Neuronal stem cell (in vitro differentiated cells): ENCODE data around the gene SHTN1.

ENCODE experiments used
- DNase-seq: peaks from one replicate; pipeline ENCODE4 v3.0.0-alpha.2; 2013; ENCODE audit warnings: low spot score
- H2AFZ ChIP-seq: one replicate; pipeline ENCODE4 v1.6.1; 2013; ENCODE audit warnings: mild to moderate bottlenecking, low read length, inconsistent platforms
- H2AK5ac ChIP-seq: 2 replicates; pipeline ENCODE4 v1.6.1; 2013; ENCODE audit warnings: low read depth, mild to moderate bottlenecking, inconsistent platforms, low read length, moderate library complexity, mixed read lengths
- H2BK120ac ChIP-seq: 2 replicates; pipeline ENCODE4 v1.6.1; 2013; ENCODE audit warnings: low read depth, mild to moderate bottlenecking, inconsistent platforms, low read length, moderate library complexity, mixed read lengths
- H2BK12ac ChIP-seq: one replicate; pipeline ENCODE4 v1.6.1; 2013; ENCODE audit warnings: low read length, inconsistent platforms
- H2BK15ac ChIP-seq: 2 replicates; pipeline ENCODE4 v1.6.1; 2013; ENCODE audit warnings: mild to moderate bottlenecking, low read length, inconsistent platforms, mixed read lengths
- H2BK5ac ChIP-seq: one replicate; pipeline ENCODE4 v1.6.1; 2013; ENCODE audit warnings: inconsistent platforms, mild to moderate bottlenecking, low read length, moderate library complexity
- H3K14ac ChIP-seq: one replicate; pipeline ENCODE4 v1.6.1; 2013; ENCODE audit warnings: low read length, inconsistent platforms
- H3K18ac ChIP-seq: 2 replicates; pipeline ENCODE4 v1.6.1; 2013; ENCODE audit warnings: low read length, inconsistent platforms
- H3K23ac ChIP-seq: 2 replicates; pipeline ENCODE4 v1.6.1; 2013; ENCODE audit warnings: low read depth, mild to moderate bottlenecking, mixed read lengths, low read length, inconsistent platforms; ENCODE audit not compliant: poor library complexity
- H3K27ac ChIP-seq: replicated peaks from 3 replicates; pipeline ENCODE4 v1.5.1; 2013; ENCODE audit warnings: low read length, inconsistent platforms
- H3K27me3 ChIP-seq, 3 experiments: 2 replicates each; pipeline ENCODE4 v1.6.1; 2013; ENCODE audit warnings: low read length in 3 of 3, mild to moderate bottlenecking in 2 of 3, inconsistent platforms in 1 of 3, low read depth in 1 of 3, mixed read lengths in 1 of 3, moderate library complexity in 1 of 3; ENCODE audit not compliant: control insufficient read depth in 3 of 3, insufficient read depth in 3 of 3
- H3K36me3 ChIP-seq, 2 donors: replicated peaks in 1 of 2; 2 replicates each; pipeline ENCODE4 v1.6.1; 2013; ENCODE audit warnings: low read length in 2 of 2; ENCODE audit not compliant: control insufficient read depth in 2 of 2, insufficient read depth in 2 of 2
- H3K4ac ChIP-seq: 2 replicates; pipeline ENCODE4 v1.6.1; 2013; ENCODE audit warnings: inconsistent platforms, mild to moderate bottlenecking, low read length, moderate library complexity
- H3K4me1 ChIP-seq, 2 donors: 1 replicate in 1 of 2; 2 replicates in 1 of 2; pipeline ENCODE4 v1.6.1; 2013; ENCODE audit warnings: low read length in 2 of 2, low read depth in 1 of 2; ENCODE audit not compliant: control insufficient read depth in 2 of 2, insufficient read depth in 1 of 2
- H3K4me2 ChIP-seq: one replicate; pipeline ENCODE4 v1.6.1; 2013; ENCODE audit warnings: mild to moderate bottlenecking, low read length, inconsistent platforms; ENCODE audit not compliant: insufficient read depth, poor library complexity, severe bottlenecking
- H3K4me3 ChIP-seq, 2 donors: 2 replicates each; pipeline ENCODE4 v1.5.1; 2013; ENCODE audit warnings: low read length in 2 of 2, mild to moderate bottlenecking in 2 of 2, inconsistent platforms in 1 of 2, moderate library complexity in 1 of 2
- H3K79me1 ChIP-seq: one replicate; pipeline ENCODE4 v1.6.1; 2013; ENCODE audit warnings: low read depth, mild to moderate bottlenecking, inconsistent platforms, low read length, moderate library complexity
- H3K9ac ChIP-seq: one replicate; pipeline ENCODE4 v1.6.1; 2013; ENCODE audit warnings: mild to moderate bottlenecking, low read depth, low read length, inconsistent platforms; ENCODE audit not compliant: poor library complexity
- H3K9me3 ChIP-seq, 2 donors: replicated peaks in 1 of 2; 2 replicates each; pipeline versions ENCODE3 to v1.6.1; 2013; ENCODE audit warnings: low read length in 2 of 2, mild to moderate bottlenecking in 2 of 2, inconsistent platforms in 1 of 2, low read depth in 1 of 2, mixed read lengths in 1 of 2, moderate library complexity in 1 of 2; ENCODE audit not compliant: control insufficient read depth in 2 of 2, insufficient read depth in 1 of 2
- H4K8ac ChIP-seq: one replicate; pipeline ENCODE4 v1.6.1; 2013; ENCODE audit warnings: low read depth, mild to moderate bottlenecking, inconsistent platforms, low read length, moderate library complexity
- H4K91ac ChIP-seq: one replicate; pipeline ENCODE4 v1.6.1; 2013; ENCODE audit warnings: low read length, low read depth, mild to moderate bottlenecking, inconsistent platforms; ENCODE audit not compliant: poor library complexity
- WGBS, 2 donors: extraction: QIAGEN DNeasy Blood & Tissue Kit; methylation state at CpG; one replicate each; pipeline ENCODE4 v1.1.7; 2013; ENCODE audit warnings: missing lambda C conversion rate in 2 of 2, mixed read lengths in 1 of 2; ENCODE audit not compliant: insufficient read length in 2 of 2, insufficient replicate concordance in 1 of 2; ENCODE audit errors: extremely low coverage in 2 of 2; 5-methylcytosine and 5-hydroxymethylcytosine counted together

Gene SHTN1

DNA sequence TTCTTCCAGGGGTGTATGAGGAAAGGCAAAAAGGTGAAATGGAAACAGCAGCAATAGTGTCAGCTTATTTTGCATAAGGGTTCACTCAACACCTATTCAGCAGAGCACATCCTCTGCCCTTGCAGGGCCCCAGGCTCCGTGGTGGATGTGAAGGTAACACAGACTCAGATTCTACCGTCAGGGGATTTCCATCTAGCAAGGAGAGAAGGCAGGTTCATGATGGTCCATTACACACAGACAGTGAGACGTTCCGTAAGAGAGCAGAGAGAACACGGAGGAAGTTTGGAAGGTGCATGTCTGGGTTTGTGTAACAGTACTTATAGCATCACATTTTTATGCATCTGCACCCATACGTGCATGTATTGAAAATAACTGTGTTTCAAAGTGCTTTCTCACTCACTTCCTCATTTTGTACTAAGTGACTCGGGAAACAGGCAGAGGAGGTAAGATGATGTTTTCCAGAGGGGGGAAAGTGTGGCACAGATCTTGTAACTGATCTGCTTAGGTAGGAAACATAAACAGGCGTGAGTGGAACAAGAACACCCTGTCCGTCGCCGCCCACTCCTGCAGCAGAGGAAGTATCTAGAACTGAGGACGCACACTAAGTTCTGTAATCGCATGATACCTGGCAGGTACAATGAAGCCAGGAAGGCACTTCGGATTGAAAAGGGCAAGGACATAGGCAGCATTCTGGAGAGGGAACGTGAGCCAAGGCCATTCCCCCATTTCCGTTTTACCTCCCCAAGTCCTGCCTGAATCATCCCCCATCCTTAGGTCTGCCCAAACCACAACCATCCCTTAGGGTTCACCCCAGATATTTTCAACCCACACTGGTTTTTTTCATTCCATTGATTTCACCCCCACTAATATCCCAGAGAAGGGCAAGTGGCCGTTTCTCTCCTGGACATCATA lies 156.7 kb downstream of the SHTN1 start:
- WGBS, 2 donors = no CpG with 5 or more reads among the region's 17 CpGs
- Histone ChIP-seq H3K36me3 (no peaks in the 10 kb centered on the region), H3K4me2 (peak overlapping the region; percentile 95), H4K8ac (no peak overlapping the region), H3K23ac (no peak overlapping the region), H3K14ac (no peak overlapping the region), H4K91ac (no peak overlapping the region), H3K9ac (no peak overlapping the region), H2AFZ (peak overlapping the region; percentile 95), H2BK12ac (no peak overlapping the region), H3K4me3 (peak overlapping the region; percentile 59 to 88), H2BK120ac (peak overlapping the region; percentile 10), H3K79me1 (peaks cover 2% of the 10 kb centered on the region), H2AK5ac (peak overlapping the region; percentile 1), H3K27ac (peak overlapping the region; percentile 86), H2BK15ac (peak overlapping the region; percentile 51), H3K27me3 (peaks cover 0 to 43% (median 0%) of the 10 kb centered on the region in 3 experiments), H3K4ac (no peak overlapping the region), H3K18ac (peak overlapping the region; percentile 93), H2BK5ac (peak overlapping the region; percentile 32), H3K9me3 (no peaks in the 10 kb centered on the region), H3K4me1 (peaks cover 5 to 15% of the 10 kb centered on the region in 2 donors)
- DNase-seq = no peak

DNA sequence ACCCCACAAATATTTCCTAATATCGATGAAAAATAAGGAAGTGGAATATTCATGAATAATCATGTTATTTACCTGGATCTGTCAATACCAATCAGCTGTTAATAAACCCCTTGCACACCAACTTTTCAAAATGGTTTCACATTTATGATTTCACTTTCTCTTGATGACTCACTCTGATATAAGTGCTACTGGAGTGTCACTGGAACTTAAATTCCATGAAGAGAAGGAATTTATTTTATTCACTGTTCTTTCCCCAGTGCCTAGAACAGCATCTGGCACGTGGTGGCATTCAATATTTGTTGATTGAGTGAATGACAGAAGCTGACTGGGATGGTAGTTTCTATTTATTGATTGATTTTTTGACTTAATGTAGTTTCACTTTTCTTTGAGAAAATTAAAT lies 159.2 kb downstream of the SHTN1 start:
- Histone ChIP-seq H3K23ac (no peak overlapping the region), H3K18ac (no peak overlapping the region), H3K9ac (no peak overlapping the region), H4K91ac (no peak overlapping the region), H3K4me2 (no peak overlapping the region), H2BK120ac (no peak overlapping the region), H3K4me3 (no peak overlapping the region), H2BK15ac (no peak overlapping the region), H3K14ac (no peak overlapping the region), H4K8ac (no peak overlapping the region), H3K4ac (no peak overlapping the region), H2BK12ac (no peak overlapping the region), H2AK5ac (no peak overlapping the region), H3K9me3 (no peaks in the 10 kb centered on the region), H3K36me3 (no peaks in the 10 kb centered on the region), H3K79me1 (peaks cover 2% of the 10 kb centered on the region), H2BK5ac (no peak overlapping the region), H3K27ac (no peak overlapping the region), H2AFZ (no peak overlapping the region), H3K4me1 (peaks cover 5 to 15% of the 10 kb centered on the region in 2 donors), H3K27me3 (peaks cover 0 to 44% (median 0%) of the 10 kb centered on the region in 3 experiments)
- WGBS, 2 donors = no CpG with 5 or more reads among the region's 2 CpGs
- DNase-seq = no peak

DNA sequence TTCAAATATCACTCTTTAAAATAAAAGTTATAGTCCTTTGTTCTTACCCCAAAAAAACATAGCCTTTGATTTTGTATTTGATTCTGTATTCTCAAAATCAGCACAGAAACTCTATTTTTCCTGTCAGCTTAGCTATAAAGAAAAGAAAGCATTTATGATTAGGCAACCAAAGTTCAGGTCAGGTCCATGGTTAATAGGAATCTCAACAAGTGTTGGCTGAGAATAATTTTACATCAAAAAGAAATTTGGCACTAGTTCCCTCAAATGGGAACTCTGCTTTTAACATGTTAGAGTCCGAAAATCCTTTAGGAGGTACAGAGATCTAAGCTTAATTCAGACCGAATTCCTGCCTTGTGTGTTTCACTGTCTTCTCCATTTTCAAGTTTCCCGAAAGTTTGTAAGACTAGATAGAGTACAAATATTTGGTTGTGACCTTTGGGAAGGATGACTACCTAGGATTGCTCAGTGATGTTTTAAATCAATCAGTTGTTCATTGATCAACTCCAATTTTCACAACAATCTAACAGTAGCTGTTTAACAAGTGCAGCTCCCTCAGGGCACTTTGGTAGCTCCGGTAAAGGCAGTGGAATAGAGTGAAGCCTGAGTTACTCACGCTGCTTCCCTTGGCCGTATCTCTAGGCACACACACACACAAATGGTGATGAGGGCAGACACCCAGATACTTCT lies 164.5 kb downstream of the SHTN1 start:
- H3K14ac ChIP-seq = no peak overlapping the region
- H2AFZ ChIP-seq = no peak overlapping the region
- H3K27ac ChIP-seq = no peak overlapping the region
- no peak overlapping the region for H2BK5ac ChIP-seq
- H3K36me3 ChIP-seq = no peaks in the 10 kb centered on the region
- H4K8ac ChIP-seq = no peak overlapping the region
- peaks cover 0 to 59% (median 0%) of the 10 kb centered on the region in 3 experiments for H3K27me3 ChIP-seq
- no peak overlapping the region for H3K23ac ChIP-seq
- no peaks in the 10 kb centered on the region for H3K9me3 ChIP-seq
- no CpG with 5 or more reads among the region's 6 CpGs for WGBS, 2 donors
- H4K91ac ChIP-seq = no peak overlapping the region
- no peak for DNase-seq
- no peak overlapping the region for H2AK5ac ChIP-seq
- no peak overlapping the region for H3K4me3 ChIP-seq
- H2BK12ac ChIP-seq = no peak overlapping the region
- H3K4ac ChIP-seq = no peak overlapping the region
- H3K18ac ChIP-seq = no peak overlapping the region
- no peaks in the 10 kb centered on the region for H3K79me1 ChIP-seq
- peaks cover 6 to 19% of the 10 kb centered on the region in 2 donors for H3K4me1 ChIP-seq
- H2BK120ac ChIP-seq = no peak overlapping the region
- H3K4me2 ChIP-seq = no peak overlapping the region
- no peak overlapping the region for H3K9ac ChIP-seq
- H2BK15ac ChIP-seq = no peak overlapping the region

DNA sequence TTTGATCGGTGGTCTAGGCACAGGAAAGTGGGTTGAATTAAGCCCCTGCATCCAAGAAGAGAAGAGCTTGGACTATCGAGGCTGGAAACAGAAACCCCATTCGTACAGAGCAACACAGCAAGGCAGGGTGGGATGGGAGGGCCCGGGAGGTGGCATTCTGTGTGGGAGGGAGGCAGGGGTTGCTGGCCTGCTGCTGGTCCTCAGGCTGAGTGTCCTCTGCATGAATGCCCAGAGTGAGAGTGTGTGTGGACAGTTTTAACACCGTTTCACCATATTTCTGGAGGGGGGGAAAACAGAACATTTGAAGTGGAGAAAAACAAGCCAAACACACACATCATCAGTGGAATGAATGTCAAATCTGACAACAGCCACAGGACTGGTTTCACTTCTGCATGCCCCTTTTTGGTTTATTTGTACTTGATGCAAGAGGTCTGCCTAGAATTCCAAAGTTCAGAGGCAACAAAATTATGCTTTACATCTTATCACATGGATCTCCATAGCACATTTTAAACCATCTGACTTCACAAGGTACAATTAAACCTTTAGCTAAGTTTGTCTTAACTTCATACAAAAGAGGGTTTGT lies 166.8 kb downstream of the SHTN1 start:
- no peaks in the 10 kb centered on the region for H3K9me3 ChIP-seq
- peaks cover 9 to 31% of the 10 kb centered on the region in 2 donors for H3K4me1 ChIP-seq
- H3K4me3 ChIP-seq = no peak overlapping the region
- no peak for DNase-seq
- no peaks in the 10 kb centered on the region for H3K36me3 ChIP-seq
- no peak overlapping the region for H2AK5ac ChIP-seq
- H3K79me1 ChIP-seq = no peaks in the 10 kb centered on the region
- no peak overlapping the region for H3K27ac ChIP-seq
- H3K14ac ChIP-seq = no peak overlapping the region
- peaks cover 0 to 79% (median 0%) of the 10 kb centered on the region in 3 experiments for H3K27me3 ChIP-seq
- no peak overlapping the region for H2AFZ ChIP-seq
- no peak overlapping the region for H2BK15ac ChIP-seq
- H2BK12ac ChIP-seq = no peak overlapping the region
- H2BK120ac ChIP-seq = no peak overlapping the region
- no peak overlapping the region for H3K4ac ChIP-seq
- no peak overlapping the region for H2BK5ac ChIP-seq
- WGBS, 2 donors = no CpG with 5 or more reads among the region's 5 CpGs
- no peak overlapping the region for H4K8ac ChIP-seq
- no peak overlapping the region for H3K23ac ChIP-seq
- H3K4me2 ChIP-seq = no peak overlapping the region
- H3K18ac ChIP-seq = no peak overlapping the region
- H3K9ac ChIP-seq = no peak overlapping the region
- H4K91ac ChIP-seq = no peak overlapping the region
